ENCODE results near the gene MRPL23.

DNA sequence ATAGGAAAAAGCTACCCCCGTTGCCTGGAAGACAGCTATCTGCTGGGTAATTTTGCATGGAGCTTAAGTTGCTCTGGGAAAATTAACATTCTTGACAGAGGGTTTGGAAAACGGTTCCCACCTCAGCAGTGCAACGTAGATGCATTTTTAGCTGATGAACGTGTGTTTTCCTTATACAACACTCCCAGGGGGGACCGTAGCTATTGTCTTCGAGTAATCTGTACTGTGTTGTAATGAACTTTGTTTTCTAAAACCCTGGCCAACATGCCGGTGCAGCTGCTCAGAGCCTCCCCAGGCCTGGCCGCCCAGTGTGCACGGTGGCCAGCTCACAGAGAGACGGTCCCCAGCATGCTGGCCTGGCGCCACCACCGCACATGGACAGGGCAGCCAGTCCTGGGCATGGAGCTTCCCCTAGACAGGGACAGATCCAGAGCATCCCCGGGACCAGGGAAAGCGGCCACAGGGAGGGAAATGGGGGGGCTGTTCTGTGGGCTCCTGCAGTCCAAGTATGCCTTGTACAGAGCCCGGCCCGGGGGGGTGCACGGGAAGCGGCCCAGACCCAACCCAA is 25.5 kb upstream of the MRPL23 start:
- no peak for TF ChIP-seq POLR2A (IDR thresholded peaks at IDR 0.05)
- TF ChIP-seq, protein P1, sequence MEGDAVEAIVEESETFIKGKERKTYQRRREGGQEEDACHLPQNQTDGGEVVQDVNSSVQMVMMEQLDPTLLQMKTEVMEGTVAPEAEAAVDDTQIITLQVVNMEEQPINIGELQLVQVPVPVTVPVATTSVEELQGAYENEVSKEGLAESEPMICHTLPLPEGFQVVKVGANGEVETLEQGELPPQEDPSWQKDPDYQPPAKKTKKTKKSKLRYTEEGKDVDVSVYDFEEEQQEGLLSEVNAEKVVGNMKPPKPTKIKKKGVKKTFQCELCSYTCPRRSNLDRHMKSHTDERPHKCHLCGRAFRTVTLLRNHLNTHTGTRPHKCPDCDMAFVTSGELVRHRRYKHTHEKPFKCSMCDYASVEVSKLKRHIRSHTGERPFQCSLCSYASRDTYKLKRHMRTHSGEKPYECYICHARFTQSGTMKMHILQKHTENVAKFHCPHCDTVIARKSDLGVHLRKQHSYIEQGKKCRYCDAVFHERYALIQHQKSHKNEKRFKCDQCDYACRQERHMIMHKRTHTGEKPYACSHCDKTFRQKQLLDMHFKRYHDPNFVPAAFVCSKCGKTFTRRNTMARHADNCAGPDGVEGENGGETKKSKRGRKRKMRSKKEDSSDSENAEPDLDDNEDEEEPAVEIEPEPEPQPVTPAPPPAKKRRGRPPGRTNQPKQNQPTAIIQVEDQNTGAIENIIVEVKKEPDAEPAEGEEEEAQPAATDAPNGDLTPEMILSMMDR (IDR thresholded peaks at IDR 0.05) = no peak
- no peak for TF ChIP-seq POLR2AphosphoS5 (IDR thresholded peaks at IDR 0.05)
